HCT116 (cell line): ENCODE measurements around the gene LCA5L.

Source experiments
- CBX3 ChIP-seq: IDR thresholded peaks from 2 replicates; pipeline ENCODE4 v1.6.1; 2012; ENCODE audit warnings: low read depth
- CEBPB ChIP-seq: IDR thresholded peaks from 2 replicates; pipeline ENCODE4 v1.6.1; 2012; ENCODE audit warnings: low read depth
- EGR1 ChIP-seq: IDR thresholded peaks from 2 replicates; pipeline ENCODE4 v1.6.1; 2012; ENCODE audit warnings: low read depth
- EZH2 ChIP-seq: fragments of 200-600 bp; sonication (generic); IDR thresholded peaks from 2 replicates; pipeline ENCODE4 v1.6.1; 2017; ENCODE audit warnings: antibody characterized with exemption, mixed run types
- FOSL1 ChIP-seq: IDR thresholded peaks from 2 replicates; pipeline ENCODE4 v1.6.1; 2012; ENCODE audit warnings: low read depth
- JUND ChIP-seq: IDR thresholded peaks from 2 replicates; pipeline ENCODE4 v1.6.1; 2012
- POLR2A ChIP-seq: IDR thresholded peaks from 2 replicates; pipeline ENCODE4 v1.7.0; 2011; ENCODE audit warnings: borderline replicate concordance; ENCODE audit not compliant: insufficient read depth, insufficient read length; ENCODE audit errors: extremely low read depth
- RAD21 ChIP-seq: IDR thresholded peaks from 2 replicates; pipeline ENCODE4 v1.6.1; 2012; ENCODE audit warnings: low read depth, mild to moderate bottlenecking
- ZNF274 ChIP-seq: fragments of 200-500 bp; sonication (Bioruptor generic); IDR thresholded peaks from 2 replicates; pipeline ENCODE4 v1.6.1; 2014; ENCODE audit warnings: mild to moderate bottlenecking, low read depth, low read length, inconsistent platforms
- TF ChIP-seq, protein P1 (sequence below), 3 experiments: fragments of 200-600 bp in 1 of 3; sonication (generic) in 1 of 3; IDR thresholded peaks in 2 of 3; conservative IDR thresholded peaks in 1 of 3; 2 replicates each; pipeline ENCODE4 v1.5.1; 2012 to 2017; ENCODE audit warnings: low read depth in 2 of 3, low read length in 2 of 3, antibody characterized with exemption in 1 of 3, borderline replicate concordance in 1 of 3, control low read depth in 1 of 3, mild to moderate bottlenecking in 1 of 3, mixed read lengths in 1 of 3, mixed run types in 1 of 3, moderate library complexity in 1 of 3; ENCODE audit not compliant: insufficient read depth in 1 of 3
- TF ChIP-seq, protein P2 (sequence below): IDR thresholded peaks from 2 replicates; pipeline ENCODE4 v1.6.1; 2012; ENCODE audit warnings: low read depth
- TF ChIP-seq, protein P3 (sequence below): IDR thresholded peaks from 2 replicates; pipeline ENCODE4 v1.6.1; 2012

GRCh38 chr21:39359382-39359781, 86.2 kb downstream of the LCA5L start:
- TF ChIP-seq EZH2 (no peak), EGR1 (no peak), CBX3 (no peak), POLR2A (no peak), CEBPB (no peak), ZNF274 (no peak), RAD21 (no peak), FOSL1 (no peak), JUND (no peak)
- TF ChIP-seq, protein P1, sequence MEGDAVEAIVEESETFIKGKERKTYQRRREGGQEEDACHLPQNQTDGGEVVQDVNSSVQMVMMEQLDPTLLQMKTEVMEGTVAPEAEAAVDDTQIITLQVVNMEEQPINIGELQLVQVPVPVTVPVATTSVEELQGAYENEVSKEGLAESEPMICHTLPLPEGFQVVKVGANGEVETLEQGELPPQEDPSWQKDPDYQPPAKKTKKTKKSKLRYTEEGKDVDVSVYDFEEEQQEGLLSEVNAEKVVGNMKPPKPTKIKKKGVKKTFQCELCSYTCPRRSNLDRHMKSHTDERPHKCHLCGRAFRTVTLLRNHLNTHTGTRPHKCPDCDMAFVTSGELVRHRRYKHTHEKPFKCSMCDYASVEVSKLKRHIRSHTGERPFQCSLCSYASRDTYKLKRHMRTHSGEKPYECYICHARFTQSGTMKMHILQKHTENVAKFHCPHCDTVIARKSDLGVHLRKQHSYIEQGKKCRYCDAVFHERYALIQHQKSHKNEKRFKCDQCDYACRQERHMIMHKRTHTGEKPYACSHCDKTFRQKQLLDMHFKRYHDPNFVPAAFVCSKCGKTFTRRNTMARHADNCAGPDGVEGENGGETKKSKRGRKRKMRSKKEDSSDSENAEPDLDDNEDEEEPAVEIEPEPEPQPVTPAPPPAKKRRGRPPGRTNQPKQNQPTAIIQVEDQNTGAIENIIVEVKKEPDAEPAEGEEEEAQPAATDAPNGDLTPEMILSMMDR (IDR thresholded peaks at IDR 0.05 in 2 of 3, conservative IDR thresholded peaks at IDR 0.05 in 1 of 3; ENCODE audit: borderline replicate concordance in 1 of 3, insufficient read depth in 1 of 3, low read depth in 2 of 3, low read length in 2 of 3): no peak
- TF ChIP-seq, protein P2, sequence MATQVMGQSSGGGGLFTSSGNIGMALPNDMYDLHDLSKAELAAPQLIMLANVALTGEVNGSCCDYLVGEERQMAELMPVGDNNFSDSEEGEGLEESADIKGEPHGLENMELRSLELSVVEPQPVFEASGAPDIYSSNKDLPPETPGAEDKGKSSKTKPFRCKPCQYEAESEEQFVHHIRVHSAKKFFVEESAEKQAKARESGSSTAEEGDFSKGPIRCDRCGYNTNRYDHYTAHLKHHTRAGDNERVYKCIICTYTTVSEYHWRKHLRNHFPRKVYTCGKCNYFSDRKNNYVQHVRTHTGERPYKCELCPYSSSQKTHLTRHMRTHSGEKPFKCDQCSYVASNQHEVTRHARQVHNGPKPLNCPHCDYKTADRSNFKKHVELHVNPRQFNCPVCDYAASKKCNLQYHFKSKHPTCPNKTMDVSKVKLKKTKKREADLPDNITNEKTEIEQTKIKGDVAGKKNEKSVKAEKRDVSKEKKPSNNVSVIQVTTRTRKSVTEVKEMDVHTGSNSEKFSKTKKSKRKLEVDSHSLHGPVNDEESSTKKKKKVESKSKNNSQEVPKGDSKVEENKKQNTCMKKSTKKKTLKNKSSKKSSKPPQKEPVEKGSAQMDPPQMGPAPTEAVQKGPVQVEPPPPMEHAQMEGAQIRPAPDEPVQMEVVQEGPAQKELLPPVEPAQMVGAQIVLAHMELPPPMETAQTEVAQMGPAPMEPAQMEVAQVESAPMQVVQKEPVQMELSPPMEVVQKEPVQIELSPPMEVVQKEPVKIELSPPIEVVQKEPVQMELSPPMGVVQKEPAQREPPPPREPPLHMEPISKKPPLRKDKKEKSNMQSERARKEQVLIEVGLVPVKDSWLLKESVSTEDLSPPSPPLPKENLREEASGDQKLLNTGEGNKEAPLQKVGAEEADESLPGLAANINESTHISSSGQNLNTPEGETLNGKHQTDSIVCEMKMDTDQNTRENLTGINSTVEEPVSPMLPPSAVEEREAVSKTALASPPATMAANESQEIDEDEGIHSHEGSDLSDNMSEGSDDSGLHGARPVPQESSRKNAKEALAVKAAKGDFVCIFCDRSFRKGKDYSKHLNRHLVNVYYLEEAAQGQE: no peak
- TF ChIP-seq, protein P3, sequence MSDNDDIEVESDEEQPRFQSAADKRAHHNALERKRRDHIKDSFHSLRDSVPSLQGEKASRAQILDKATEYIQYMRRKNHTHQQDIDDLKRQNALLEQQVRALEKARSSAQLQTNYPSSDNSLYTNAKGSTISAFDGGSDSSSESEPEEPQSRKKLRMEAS: no peak
